GM12878 (cell line): ENCODE data around the gene PRKAR2B. TPM values are rescaled to one million over a fixed set of nuclear protein-coding genes. Genes with fewer than 3 reads are reported as not detected.

Experiments
- ATAC-seq: fragments of 200-7000 bp; cut with Tn5 transposase; 3 replicates; pipeline ENCODE4 v1.9.1; 2020; ENCODE audit warnings: mild to moderate bottlenecking, moderate library complexity
- BruUV-seq: library from RNA; stranded (reverse); fragments of 400-500 nt; replicated peaks from 2 replicates; lab custom pipeline; 2021; lab: Mats Ljungman, UMichigan
- CTCF ChIA-PET: fragments of 300-600 bp; sonication (Branson Sonifier 250); formaldehyde crosslinking; extraction: SDS; loops from one replicate; lab custom pipeline; 2021; ENCODE audit warnings: inconsistent platforms; lab: Yijun Ruan, JAX
- POLR2A ChIA-PET: fragments of 350-600 bp; formaldehyde crosslinking; extraction: SDS; loops from one replicate; lab custom pipeline; 2021; ENCODE audit warnings: inconsistent platforms; lab: Charles Lee
- RAD21 ChIA-PET: fragments of 300-600 bp; sonication (Branson Sonifier 250); formaldehyde crosslinking; loops from one replicate; lab custom pipeline; 2023; ENCODE audit warnings: antibody characterized with exemption; ENCODE audit not compliant: unreplicated experiment; lab: Charles Lee
- SMC1A ChIA-PET: fragments of 300-600 bp; sonication (Branson Sonifier 250); formaldehyde crosslinking; loops from one replicate; lab custom pipeline; 2023; ENCODE audit not compliant: unreplicated experiment, uncharacterized antibody; lab: Charles Lee
- DNase-seq: peaks from one replicate; pipeline ENCODE4 v3.0.0-alpha.2; 2011; ENCODE audit warnings: low read depth, low spot score
- FAIRE-seq: peaks from 3 replicates; lab custom pipeline; 2011; peaks lifted over from hg19 to GRCh38; lab: Jason Lieb, UNC
- H2AFZ ChIP-seq: 2 replicates; pipeline ENCODE4 v1.6.0; 2011; ENCODE audit warnings: low read depth, low read length, control low read depth; ENCODE audit not compliant: control insufficient read depth
- H3K27ac ChIP-seq: 2 replicates; pipeline ENCODE4 v1.5.1; 2011; ENCODE audit warnings: control low read depth; ENCODE audit not compliant: control insufficient read depth, insufficient read depth
- H3K27me3 ChIP-seq, 2 experiments: replicated peaks in 1 of 2; 2 replicates each; pipeline versions ENCODE4 v1.6.0 to v1.6.1; 2011; ENCODE audit warnings: low read length in 1 of 2; ENCODE audit not compliant: control insufficient read depth in 2 of 2, insufficient read depth in 2 of 2
- H3K36me3 ChIP-seq, 2 experiments: 2 replicates each; pipeline ENCODE4 v1.5.1; 2011; ENCODE audit warnings: low read length in 1 of 2; ENCODE audit not compliant: control insufficient read depth in 2 of 2, insufficient read depth in 2 of 2
- H3K4me1 ChIP-seq: 2 replicates; pipeline ENCODE4 v1.6.1; 2011; ENCODE audit warnings: mild to moderate bottlenecking, low read length, moderate library complexity, mixed read lengths; ENCODE audit not compliant: control insufficient read depth, insufficient read depth
- H3K4me2 ChIP-seq: 2 replicates; pipeline ENCODE4 v1.6.0; 2011; ENCODE audit warnings: control low read depth; ENCODE audit not compliant: control insufficient read depth, insufficient read depth
- H3K4me3 ChIP-seq: fragments of 200-600 bp; sonication (generic); 2 replicates; pipeline ENCODE4 v1.5.1; 2016
- H3K79me2 ChIP-seq: 2 replicates; pipeline ENCODE4 v1.6.0; 2011; ENCODE audit warnings: low read length; ENCODE audit not compliant: control insufficient read depth, insufficient read depth
- H3K9ac ChIP-seq: 2 replicates; pipeline ENCODE4 v1.8.0; 2011; ENCODE audit warnings: low read length, control low read depth, mixed read lengths; ENCODE audit not compliant: control insufficient read depth, insufficient read depth
- H3K9me3 ChIP-seq: replicated peaks from 3 replicates; pipeline ENCODE4 v1.5.1; 2011; ENCODE audit warnings: mild to moderate bottlenecking, low read length; ENCODE audit not compliant: control insufficient read depth, insufficient read depth
- H4K20me1 ChIP-seq: 2 replicates; pipeline ENCODE4 v1.6.0; 2011; ENCODE audit not compliant: control insufficient read depth, insufficient read depth
- CBX5 ChIP-seq: sonication (generic); IDR thresholded peaks from 2 replicates; pipeline ENCODE4 v1.6.1; 2016; ENCODE audit warnings: low read depth, moderate library complexity, mild to moderate bottlenecking, inconsistent platforms
- CHD1 ChIP-seq: IDR thresholded peaks from 2 replicates; pipeline ENCODE4 v1.6.1; 2012; ENCODE audit warnings: low read depth, low read length, improper control_type of control experiment
- DPF2 ChIP-seq: fragments of 450-650 bp; IDR thresholded peaks from 2 replicates; pipeline ENCODE4 v1.6.1; 2017; ENCODE audit warnings: mild to moderate bottlenecking
- EGR1 ChIP-seq, 2 experiments: IDR thresholded peaks; 1 replicate in 1 of 2; 2 replicates in 1 of 2; pipeline ENCODE4 v1.6.1; 2011 to 2012; ENCODE audit warnings: low read depth in 2 of 2, low read length in 2 of 2, borderline replicate concordance in 1 of 2, mild to moderate bottlenecking in 1 of 2, moderate library complexity in 1 of 2
- ESRRA ChIP-seq: IDR thresholded peaks from 2 replicates; pipeline ENCODE4 v1.6.1; 2012; ENCODE audit warnings: mild to moderate bottlenecking, low read length, improper control_type of control experiment
- IKZF1 ChIP-seq: fragments of 450-650 bp; conservative IDR thresholded peaks from 2 replicates; pipeline ENCODE4 v1.6.1; 2017; ENCODE audit warnings: antibody characterized with exemption, mild to moderate bottlenecking
- TAF1 ChIP-seq: IDR thresholded peaks from 2 replicates; pipeline ENCODE4 v1.6.1; 2011; ENCODE audit warnings: mild to moderate bottlenecking, low read depth, low read length, borderline replicate concordance
- WGBS: methylation state at CpG from one replicate; pipeline ENCODE4 v1.1.6; 2016; ENCODE audit warnings: low lambda C conversion rate; ENCODE audit not compliant: insufficient replicate concordance, insufficient coverage; ENCODE audit errors: missing lambda C conversion rate; 5-methylcytosine and 5-hydroxymethylcytosine counted together
- in situ Hi-C: fragments of 300-500 bp; cut with MboI; formaldehyde crosslinking; loops from 9 replicates; pipeline ENCODE4 v1.14.3; 2018; ENCODE audit warnings: mixed read lengths
- intact Hi-C: fragments of 100-400 bp; cut with micrococcal nuclease; formaldehyde crosslinking; loops from one replicate; pipeline ENCODE4 v1.14.2; 2022; ENCODE audit not compliant: unreplicated experiment
- polyA plus RNA-seq, 11 experiments: library from polyadenylated mRNA; depleted of rRNA in 4 of 11; unstranded in 6 of 11; stranded (reverse) in 5 of 11; fragments of >200 nt; fragmentation: Nextera tagmentation in 4 of 11; fragmentation: Illumina TruSeq in 1 of 11; extraction: Ambion mirVana in 4 of 11; extraction: Trizol in 1 of 11; gene quantifications; 1 replicate in 1 of 11; 2 replicates in 10 of 11; pipeline versions ENCODE4 v1.2.1 to v1.2.3, GENCODE V29; 2011 to 2016; ENCODE audit warnings: inconsistent platforms in 2 of 11, missing spikeins in 2 of 11, low read depth in 1 of 11
- total RNA-seq, 4 experiments: library from RNA; depleted of rRNA in 3 of 4; stranded (reverse); fragments of >200 nt in 3 of 4; fragmentation: Illumina TruSeq in 1 of 4; extraction: Trizol in 1 of 4; gene quantifications; 2 replicates each; pipeline versions ENCODE4 v1.2.1 to v1.2.3, GENCODE V29; 2013 to 2021
- TF ChIP-seq, protein P1 (sequence below): IDR thresholded peaks from 2 replicates; pipeline ENCODE4 v1.6.1; 2012; ENCODE audit warnings: low read length, inconsistent platforms

PRKAR2B gene
- total and polyA plus RNA-seq, 10 of the 15 experiments (the other 5 are each of a cell fraction or from before 2014, with no cell fraction given), result 0.01 to 0.18 (median 0.04) TPM; not detected in 4

- TF ChIP-seq ESRRA (no peak), CBX5 (no peak)
- TF ChIP-seq, protein P1, sequence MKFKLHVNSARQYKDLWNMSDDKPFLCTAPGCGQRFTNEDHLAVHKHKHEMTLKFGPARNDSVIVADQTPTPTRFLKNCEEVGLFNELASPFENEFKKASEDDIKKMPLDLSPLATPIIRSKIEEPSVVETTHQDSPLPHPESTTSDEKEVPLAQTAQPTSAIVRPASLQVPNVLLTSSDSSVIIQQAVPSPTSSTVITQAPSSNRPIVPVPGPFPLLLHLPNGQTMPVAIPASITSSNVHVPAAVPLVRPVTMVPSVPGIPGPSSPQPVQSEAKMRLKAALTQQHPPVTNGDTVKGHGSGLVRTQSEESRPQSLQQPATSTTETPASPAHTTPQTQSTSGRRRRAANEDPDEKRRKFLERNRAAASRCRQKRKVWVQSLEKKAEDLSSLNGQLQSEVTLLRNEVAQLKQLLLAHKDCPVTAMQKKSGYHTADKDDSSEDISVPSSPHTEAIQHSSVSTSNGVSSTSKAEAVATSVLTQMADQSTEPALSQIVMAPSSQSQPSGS, result no peak
These were observed 113.5 kb downstream of the PRKAR2B start (continued) for GRCh38 chr7:107158028-107158427.

GRCh38 chr7:107160389-107160788 lies 115.9 kb downstream of the PRKAR2B start:
- Histone ChIP-seq H3K9ac (no peak overlapping the region), H3K79me2 (no peaks in the 10 kb centered on the region), H3K36me3 (no peaks in the 10 kb centered on the region), H3K4me2 (no peak overlapping the region), H3K27ac (no peak overlapping the region), H3K9me3 (no peaks in the 10 kb centered on the region), H4K20me1 (no peaks in the 10 kb centered on the region), H3K4me3 (no peak overlapping the region), H2AFZ (no peak overlapping the region), H3K27me3 (no peaks in the 10 kb centered on the region; a peak in 1 of 4 replicates), H3K4me1 (no peaks in the 10 kb centered on the region)
- ChIA-PET SMC1A (no interaction called here), CTCF (interaction anchor here (0.6 kb wide), 1 partner anchor 10 kb away, joined by 3 read pairs; no protein-coding TSS in a partner anchor), POLR2A (interaction anchor here (0.9 kb wide), 1 partner anchor 10 kb away, joined by 3 read pairs; no protein-coding TSS in a partner anchor), RAD21 (no interaction called here)
- no TSS peak for BruUV-seq
- in situ Hi-C loops (no loop called here), intact Hi-C loops (no loop called here)
- no peak for FAIRE-seq
- ATAC-seq, result no peak
- 50% methylated on average over 2 of the region's 2 CpGs for WGBS
- no peak for DNase-seq
- TF ChIP-seq DPF2 (no peak), IKZF1 (no peak), CHD1 (no peak), EGR1 (IDR thresholded peaks at IDR 0.05; ENCODE audit: borderline replicate concordance in 1 of 2, low read depth in 2 of 2, low read length in 2 of 2) (no peak), TAF1 (no peak)
